Mesenchymal stem cell (in vitro differentiated cells and primary cell): ENCODE results near the gene CCL4L2.
"Not testable (repeated sequence)": the region's sequence is repeated elsewhere in the genome, so short reads cannot be mapped to it uniquely, and the experiment has no call there.

ENCODE experiments used
- DNase-seq: peaks from one replicate; pipeline ENCODE4 v3.0.0-alpha.2; 2013
- H2AFZ ChIP-seq: one replicate; pipeline ENCODE4 v1.6.1; 2013; ENCODE audit warnings: low read depth, mild to moderate bottlenecking, control low read depth, inconsistent platforms, low read length, moderate library complexity
- H2AK5ac ChIP-seq: 2 replicates; pipeline ENCODE4 v1.6.1; 2013; ENCODE audit warnings: low read length, moderate library complexity, mild to moderate bottlenecking, inconsistent platforms; ENCODE audit not compliant: severe bottlenecking
- H2BK120ac ChIP-seq: one replicate; pipeline ENCODE4 v1.6.1; 2013; ENCODE audit warnings: low read depth, mild to moderate bottlenecking, inconsistent platforms, low read length, moderate library complexity
- H2BK12ac ChIP-seq, 2 experiments: one replicate each; pipeline ENCODE4 v1.6.1; 2013; ENCODE audit warnings: inconsistent platforms in 2 of 2, low read length in 2 of 2, mild to moderate bottlenecking in 2 of 2, moderate library complexity in 2 of 2, control low read depth in 1 of 2
- H2BK15ac ChIP-seq: one replicate; pipeline ENCODE4 v1.6.1; 2013; ENCODE audit warnings: mild to moderate bottlenecking, low read depth, inconsistent platforms; ENCODE audit not compliant: poor library complexity, severe bottlenecking
- H2BK5ac ChIP-seq: 2 replicates; pipeline ENCODE4 v1.6.1; 2013; ENCODE audit warnings: low read depth, mild to moderate bottlenecking, low read length, control low read depth, inconsistent platforms; ENCODE audit not compliant: poor library complexity, severe bottlenecking
- H3K14ac ChIP-seq, 2 experiments: one replicate each; pipeline ENCODE4 v1.6.1; 2013; ENCODE audit warnings: inconsistent platforms in 2 of 2, low read length in 2 of 2, control low read depth in 1 of 2, mild to moderate bottlenecking in 1 of 2, moderate library complexity in 1 of 2
- H3K18ac ChIP-seq, 2 experiments: one replicate each; pipeline ENCODE4 v1.6.1; 2013; ENCODE audit warnings: inconsistent platforms in 2 of 2, low read length in 2 of 2, control low read depth in 1 of 2, low read depth in 1 of 2, mild to moderate bottlenecking in 1 of 2
- H3K23ac ChIP-seq, 2 experiments: one replicate each; pipeline ENCODE4 v1.6.1; 2013; ENCODE audit warnings: inconsistent platforms in 2 of 2, low read length in 2 of 2, mild to moderate bottlenecking in 2 of 2, moderate library complexity in 2 of 2, control low read depth in 1 of 2
- H3K27ac ChIP-seq: 2 replicates; pipeline ENCODE4 v1.5.1; 2013; ENCODE audit warnings: mild to moderate bottlenecking, moderate library complexity, low read length, control low read depth, inconsistent platforms; ENCODE audit not compliant: poor library complexity, severe bottlenecking
- H3K27me3 ChIP-seq, 2 experiments: 2 replicates each; pipeline versions ENCODE4 v1.6.1 to v1.7.0; 2013; ENCODE audit warnings: low read length in 2 of 2, mild to moderate bottlenecking in 2 of 2, moderate library complexity in 2 of 2, control low read depth in 1 of 2, inconsistent platforms in 1 of 2; ENCODE audit not compliant: control insufficient read depth in 1 of 2, insufficient read depth in 1 of 2
- H3K36me3 ChIP-seq, 2 experiments: 2 replicates each; pipeline versions ENCODE4 v1.6.1 to v1.7.0; 2013; ENCODE audit warnings: low read length in 2 of 2, control low read depth in 1 of 2, inconsistent platforms in 1 of 2, low read depth in 1 of 2, mild to moderate bottlenecking in 1 of 2; ENCODE audit not compliant: insufficient read depth in 2 of 2, control insufficient read depth in 1 of 2
- H3K4ac ChIP-seq, 2 experiments: one replicate each; pipeline ENCODE4 v1.6.1; 2013; ENCODE audit warnings: inconsistent platforms in 2 of 2, low read length in 2 of 2, mild to moderate bottlenecking in 2 of 2, moderate library complexity in 2 of 2, control low read depth in 1 of 2, low read depth in 1 of 2
- H3K4me1 ChIP-seq: 2 replicates; pipeline ENCODE4 v1.6.1; 2013; ENCODE audit warnings: low read depth, low read length, control low read depth; ENCODE audit not compliant: control insufficient read depth, insufficient read depth
- H3K4me2 ChIP-seq: 2 replicates; pipeline ENCODE4 v1.6.1; 2013; ENCODE audit warnings: low read length, mild to moderate bottlenecking, inconsistent platforms; ENCODE audit not compliant: poor library complexity, severe bottlenecking
- H3K4me3 ChIP-seq, 2 experiments: 2 replicates each; pipeline versions ENCODE4 v1.5.1 to v1.7.0; 2013; ENCODE audit warnings: low read length in 2 of 2, mild to moderate bottlenecking in 2 of 2, control low read depth in 1 of 2, low read depth in 1 of 2; ENCODE audit not compliant: insufficient read depth in 1 of 2
- H3K79me1 ChIP-seq: replicated peaks from 2 replicates; pipeline ENCODE4 v1.6.1; 2013; ENCODE audit warnings: mild to moderate bottlenecking, control low read depth, low read length, inconsistent platforms; ENCODE audit not compliant: poor library complexity, severe bottlenecking
- H3K9ac ChIP-seq: 2 replicates; pipeline ENCODE4 v1.7.0; 2013; ENCODE audit warnings: mild to moderate bottlenecking, low read length, moderate library complexity
- H3K9me3 ChIP-seq: 2 replicates; pipeline ENCODE4 v1.7.0; 2013; ENCODE audit warnings: mild to moderate bottlenecking, low read length; ENCODE audit not compliant: control insufficient read depth
- H4K8ac ChIP-seq: one replicate; pipeline ENCODE4 v1.6.1; 2013; ENCODE audit warnings: inconsistent platforms, mild to moderate bottlenecking, low read length, moderate library complexity
- H4K91ac ChIP-seq: one replicate; pipeline ENCODE4 v1.6.1; 2013; ENCODE audit warnings: mild to moderate bottlenecking, low read length, inconsistent platforms
- WGBS: methylation state at CpG from one replicate; pipeline ENCODE4 v1.1.7; 2013; ENCODE audit warnings: mixed read lengths; 5-methylcytosine and 5-hydroxymethylcytosine counted together

CCL4L2 gene

GRCh38 chr17:36189993-36190392 lies 20.9 kb upstream of the CCL4L2 start:
- H2BK12ac ChIP-seq, H2BK120ac ChIP-seq: not testable (repeated sequence)
- WGBS, result 82% methylated on average over 5 of the region's 5 CpGs

GRCh38 chr17:36190549-36191330 lies 20.1 kb upstream of the CCL4L2 start:
- not testable (repeated sequence) for H3K79me1 ChIP-seq, H3K9ac ChIP-seq, H3K4me1 ChIP-seq, DNase-seq, H3K4me2 ChIP-seq, H4K8ac ChIP-seq, H2BK5ac ChIP-seq, H3K23ac ChIP-seq, H3K27ac ChIP-seq, H2BK12ac ChIP-seq, H2AFZ ChIP-seq, H3K4ac ChIP-seq, H3K9me3 ChIP-seq, H3K36me3 ChIP-seq, H2AK5ac ChIP-seq, H2BK15ac ChIP-seq, H3K4me3 ChIP-seq, H3K18ac ChIP-seq, H3K14ac ChIP-seq, H2BK120ac ChIP-seq, H4K91ac ChIP-seq
- WGBS, result 87% methylated on average over 9 of the region's 9 CpGs
- H3K27me3 ChIP-seq, result peaks cover 0 to 12% of the 10 kb centered on the region in 2 experiments

More at GRCh38 chr17:36189993-36190392, 20.9 kb upstream of the CCL4L2 start:
- H3K9ac ChIP-seq, H3K9me3 ChIP-seq, H3K4me2 ChIP-seq, H3K4ac ChIP-seq, H3K27ac ChIP-seq, DNase-seq, H2AFZ ChIP-seq, H3K14ac ChIP-seq, H2BK5ac ChIP-seq, H3K4me1 ChIP-seq, H2AK5ac ChIP-seq, H3K18ac ChIP-seq, H3K79me1 ChIP-seq, H3K23ac ChIP-seq, H4K8ac ChIP-seq, H2BK15ac ChIP-seq, H3K36me3 ChIP-seq, H3K4me3 ChIP-seq, H3K27me3 ChIP-seq, H4K91ac ChIP-seq: not testable (repeated sequence)

GRCh38 chr17:36193216-36193775 lies 17.6 kb upstream of the CCL4L2 start:
- no peaks in the 10 kb centered on the region for H3K36me3 ChIP-seq
- H4K8ac ChIP-seq, result no peak overlapping the region
- H3K23ac ChIP-seq, result no peak overlapping the region
- no peak overlapping the region for H4K91ac ChIP-seq
- H3K4ac ChIP-seq, result no peak overlapping the region
- no peak overlapping the region for H2AK5ac ChIP-seq
- no peak overlapping the region for H3K14ac ChIP-seq
- no peak overlapping the region for H3K4me3 ChIP-seq
- H2BK12ac ChIP-seq, result no peak overlapping the region
- no peak overlapping the region for H3K18ac ChIP-seq
- H3K4me2 ChIP-seq, result no peak overlapping the region
- no peak overlapping the region for H3K9ac ChIP-seq
- peaks cover 4% of the 10 kb centered on the region for H3K4me1 ChIP-seq
- H3K27me3 ChIP-seq, result peaks cover 0 to 18% of the 10 kb centered on the region in 2 experiments
- H2BK15ac ChIP-seq, result no peak overlapping the region
- no peak overlapping the region for H2BK120ac ChIP-seq
- WGBS, result no CpG with 5 or more reads among the region's 1 CpG
- no peak overlapping the region for H2AFZ ChIP-seq
- H3K79me1 ChIP-seq, result no peaks in the 10 kb centered on the region
- no peaks in the 10 kb centered on the region for H3K9me3 ChIP-seq
- no peak overlapping the region for H3K27ac ChIP-seq
- H2BK5ac ChIP-seq, result no peak overlapping the region
- DNase-seq, result no peak

DNA sequence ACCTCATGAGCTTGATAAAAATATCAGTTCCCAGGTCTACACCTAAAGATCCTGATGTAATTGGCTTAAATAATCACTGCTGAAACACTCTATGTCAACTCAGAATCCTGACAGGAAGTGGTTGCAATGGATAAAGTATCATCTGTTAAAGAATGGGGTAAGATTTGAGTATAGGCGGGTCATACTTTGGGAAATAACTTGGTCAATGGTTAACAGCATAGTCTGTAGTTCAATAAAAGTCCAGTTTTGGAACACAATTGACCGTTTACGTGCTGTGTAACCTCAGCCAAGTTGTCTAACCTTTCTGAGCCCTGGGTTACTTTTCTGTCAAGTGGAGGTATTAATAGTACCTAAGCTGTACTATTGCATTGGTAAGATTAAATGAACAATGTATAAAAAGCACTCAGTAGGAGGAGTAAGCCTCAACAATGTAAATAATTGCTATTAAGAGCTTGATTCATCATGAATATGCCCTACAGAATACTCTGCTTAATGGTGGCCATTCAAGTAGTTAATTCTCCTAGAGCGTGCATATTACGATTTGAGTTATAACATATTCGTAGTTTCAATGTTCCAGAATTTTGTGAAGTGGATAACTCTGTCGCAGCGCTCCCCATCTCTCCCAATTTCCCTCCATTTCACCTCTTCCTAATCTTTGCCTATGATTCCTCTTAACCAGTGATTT lies 16.6 kb upstream of the CCL4L2 start:
- H3K23ac ChIP-seq, H3K79me1 ChIP-seq, H3K18ac ChIP-seq, H4K8ac ChIP-seq, H2BK5ac ChIP-seq, H2BK12ac ChIP-seq, H3K36me3 ChIP-seq, H2BK15ac ChIP-seq, H2AFZ ChIP-seq, H3K4me2 ChIP-seq, H3K9ac ChIP-seq, H3K4ac ChIP-seq, H3K4me3 ChIP-seq, H3K9me3 ChIP-seq, H3K27ac ChIP-seq, H2AK5ac ChIP-seq, H2BK120ac ChIP-seq, H3K14ac ChIP-seq, DNase-seq, H3K4me1 ChIP-seq, H4K91ac ChIP-seq: not testable (repeated sequence)
- WGBS, result 95% methylated on average over 5 of the region's 8 CpGs
- peaks cover 0 to 20% of the 10 kb centered on the region in 2 experiments for H3K27me3 ChIP-seq
